GM13977 (cell line): ENCODE measurements around the gene ADGRF1.

Source experiments
- DNase-seq: peaks from one replicate; pipeline ENCODE4 v3.0.0; 2012; ENCODE audit warnings: low spot score
- CTCF ChIP-seq: IDR thresholded peaks from 2 replicates; pipeline ENCODE4 v1.5.1; 2012; ENCODE audit warnings: mild to moderate bottlenecking, control low read depth; ENCODE audit not compliant: insufficient read depth; ENCODE audit errors: extremely low read depth, missing control alignments
- in situ Hi-C: fragments of 300-500 bp; cut with MboI; formaldehyde crosslinking; loops from one replicate; pipeline ENCODE4 v1.12.0; 2022; ENCODE audit warnings: low sequenced_read_pairs, low pct_unique_long_range_greater_than_20kb, mixed read lengths, inconsistent platforms; ENCODE audit not compliant: unreplicated experiment

The ADGRF1 gene

GRCh38 chr6:47047479-47048407 is 5.6 kb upstream of the ADGRF1 start:
- peak; percentile 78 for TF ChIP-seq CTCF
- DNase-seq, result peak; percentile 41
- in situ Hi-C loops, result no loop called here

GRCh38 chr6:47047097-47047478 is 5.0 kb upstream of the ADGRF1 start:
- in situ Hi-C loops, result no loop called here
- TF ChIP-seq CTCF, result no peak
- DNase-seq, result no peak

- in situ Hi-C loops, result no loop called here
- no peak for TF ChIP-seq CTCF
- no peak for DNase-seq
Observed at GRCh38 chr6:47044397-47044796, 2.3 kb upstream of the ADGRF1 start.

- TF ChIP-seq CTCF, result no peak
- DNase-seq, result no peak
- in situ Hi-C loops, result no loop called here
Observed at GRCh38 chr6:47043286-47043685, 1.2 kb upstream of the ADGRF1 start.

- DNase-seq, result no peak
- TF ChIP-seq CTCF, result no peak
- in situ Hi-C loops, result no loop called here
Observed at GRCh38 chr6:47041741-47042140, 391 bp downstream of the ADGRF1 start.

GRCh38 chr6:47034926-47035325 is 7.2 kb downstream of the ADGRF1 start:
- in situ Hi-C loops, result no loop called here
- TF ChIP-seq CTCF, result no peak
- DNase-seq, result no peak

GRCh38 chr6:47034421-47034820 is 7.7 kb downstream of the ADGRF1 start:
- TF ChIP-seq CTCF, result no peak
- in situ Hi-C loops, result no loop called here
- no peak for DNase-seq
